Esophagus squamous epithelium (tissue), 5 donors: ENCODE measurements around the gene HBS1L. TPM values are rescaled to one million over a fixed set of nuclear protein-coding genes. Genes with fewer than 3 reads are reported as not detected.
A peak's percentile ranks its signal among the peaks of the same experiment; 100 is the strongest.

Experiments
- DNase-seq: peaks from one replicate; lab custom pipeline; 2025; lab: John Stamatoyannopoulos, UW
- H3K27ac ChIP-seq, 4 donors: fragments of 200-600 bp; sonication (generic); one replicate each; pipeline ENCODE4 v1.5.1; 2016 to 2019; ENCODE audit warnings: mild to moderate bottlenecking in 1 of 4
- H3K27me3 ChIP-seq, 4 donors: fragments of 200-600 bp; sonication (generic); 1 replicate in 3 of 4; 2 replicates in 1 of 4; pipeline versions ENCODE4 v1.5.1 to v1.6.0; 2017 to 2021; ENCODE audit warnings: antibody characterized with exemption in 1 of 4
- H3K36me3 ChIP-seq, 3 donors: fragments of 200-600 bp; sonication (generic); one replicate each; pipeline ENCODE4 v1.5.1; 2016 to 2019
- H3K4me1 ChIP-seq, 3 donors: fragments of 200-600 bp; sonication (generic); one replicate each; pipeline ENCODE4 v1.5.1; 2017 to 2019
- H3K4me3 ChIP-seq, 4 donors: fragments of 200-600 bp; sonication (generic); 1 replicate in 3 of 4; 2 replicates in 1 of 4; pipeline ENCODE4 v1.5.1; 2016 to 2019; ENCODE audit warnings: mild to moderate bottlenecking in 2 of 4, moderate library complexity in 1 of 4
- H3K9me3 ChIP-seq, 3 donors: fragments of 200-600 bp; sonication (generic); one replicate each; pipeline ENCODE4 v1.5.1; 2016 to 2019
- POLR2A ChIP-seq, 4 donors: fragments of 450-650 bp; IDR thresholded peaks; one replicate each; pipeline ENCODE4 v1.6.1; 2017; ENCODE audit warnings: antibody characterized with exemption in 4 of 4, mild to moderate bottlenecking in 4 of 4, moderate library complexity in 3 of 4
- WGBS, 2 donors: methylation state at CpG; one replicate each; pipeline ENCODE4 v1.1.5; 2018; 5-methylcytosine and 5-hydroxymethylcytosine counted together
- intact Hi-C: fragments of 100-400 bp; cut with DNase I; formaldehyde crosslinking; loops from one replicate; pipeline ENCODE4 v1.15.0; 2022
- total RNA-seq, 4 donors: library from RNA; depleted of rRNA; stranded (reverse); fragments of >200 nt; gene quantifications; one replicate each; pipeline ENCODE4 v1.1.0, GENCODE V29; 2016
- TF ChIP-seq, protein P1 (sequence below), 6 experiments: fragments of 450-650 bp in 4 of 6; fragments of 200-600 bp in 2 of 6; sonication (generic) in 2 of 6; IDR thresholded peaks; one replicate each; pipeline ENCODE4 v1.5.1; 2016 to 2019; ENCODE audit warnings: antibody characterized with exemption in 6 of 6, mild to moderate bottlenecking in 4 of 6, moderate library complexity in 4 of 6
- donor health status: DM: yes; HTN: yes; CAD: no.

The HBS1L gene
- total RNA-seq, 4 donors from 2014 or later = 41.6 to 65.3 (median 45.8) TPM

- intact Hi-C loops = no loop called here
- H3K27ac ChIP-seq = no peak overlapping the region
- H3K27me3 ChIP-seq = no peaks in the 10 kb centered on the region
- DNase-seq = no peak
- H3K9me3 ChIP-seq = no peaks in the 10 kb centered on the region
- TF ChIP-seq POLR2A (IDR thresholded peaks at IDR 0.05) = no peak
- TF ChIP-seq, protein P1, sequence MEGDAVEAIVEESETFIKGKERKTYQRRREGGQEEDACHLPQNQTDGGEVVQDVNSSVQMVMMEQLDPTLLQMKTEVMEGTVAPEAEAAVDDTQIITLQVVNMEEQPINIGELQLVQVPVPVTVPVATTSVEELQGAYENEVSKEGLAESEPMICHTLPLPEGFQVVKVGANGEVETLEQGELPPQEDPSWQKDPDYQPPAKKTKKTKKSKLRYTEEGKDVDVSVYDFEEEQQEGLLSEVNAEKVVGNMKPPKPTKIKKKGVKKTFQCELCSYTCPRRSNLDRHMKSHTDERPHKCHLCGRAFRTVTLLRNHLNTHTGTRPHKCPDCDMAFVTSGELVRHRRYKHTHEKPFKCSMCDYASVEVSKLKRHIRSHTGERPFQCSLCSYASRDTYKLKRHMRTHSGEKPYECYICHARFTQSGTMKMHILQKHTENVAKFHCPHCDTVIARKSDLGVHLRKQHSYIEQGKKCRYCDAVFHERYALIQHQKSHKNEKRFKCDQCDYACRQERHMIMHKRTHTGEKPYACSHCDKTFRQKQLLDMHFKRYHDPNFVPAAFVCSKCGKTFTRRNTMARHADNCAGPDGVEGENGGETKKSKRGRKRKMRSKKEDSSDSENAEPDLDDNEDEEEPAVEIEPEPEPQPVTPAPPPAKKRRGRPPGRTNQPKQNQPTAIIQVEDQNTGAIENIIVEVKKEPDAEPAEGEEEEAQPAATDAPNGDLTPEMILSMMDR (IDR thresholded peaks at IDR 0.05) = no peak
- H3K4me3 ChIP-seq = peak overlapping the region in 3 of 4 donors; percentile 73 to 89 (median 88)
- WGBS, 2 donors = 16 to 21% methylated on average over 2 of the region's 2 CpGs
- H3K36me3 ChIP-seq = peaks cover 0 to 16% (median 0%) of the 10 kb centered on the region in 3 donors
- peaks cover 9 to 35% (median 14%) of the 10 kb centered on the region in 3 donors for H3K4me1 ChIP-seq
Observed at GRCh38 chr6:135053406-135053805, 1.2 kb downstream of the HBS1L start.

DNA sequence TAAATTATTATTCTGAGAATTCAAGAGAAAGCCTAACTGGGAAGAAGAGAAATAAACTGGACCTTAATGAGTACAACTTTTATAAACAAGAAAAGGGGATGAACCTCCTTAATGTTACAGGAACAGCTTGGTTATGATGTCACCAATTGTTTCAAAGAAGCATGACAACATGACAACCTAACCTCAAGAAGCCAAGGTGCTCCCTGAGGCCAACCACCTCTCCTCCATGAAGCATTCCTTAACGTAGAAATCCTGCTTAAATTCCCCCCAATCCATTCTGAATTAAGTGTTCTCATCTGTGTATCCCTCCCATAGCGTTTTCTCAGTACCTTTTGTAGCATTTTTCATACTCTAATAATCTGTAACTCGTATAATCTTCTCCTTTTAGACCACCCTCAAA, 1.7 kb downstream of the HBS1L start:
- no peak for TF ChIP-seq POLR2A (IDR thresholded peaks at IDR 0.05)
- TF ChIP-seq, protein P1 (IDR thresholded peaks at IDR 0.05) = no peak
- intact Hi-C loops = no loop called here
- peak overlapping the region in 1 of 4 donors; percentile 88 for H3K4me3 ChIP-seq

GRCh38 chr6:135048915-135049314, 5.7 kb downstream of the HBS1L start:
- Histone ChIP-seq H3K4me3 (no peak overlapping the region), H3K27me3 (no peaks in the 10 kb centered on the region), H3K27ac (no peak overlapping the region), H3K4me1 (peaks cover 6 to 48% (median 13%) of the 10 kb centered on the region in 3 donors), H3K36me3 (peaks cover 0 to 39% (median 6%) of the 10 kb centered on the region in 3 donors), H3K9me3 (no peaks in the 10 kb centered on the region)
- DNase-seq = no peak
- no peak for TF ChIP-seq POLR2A (IDR thresholded peaks at IDR 0.05)
- TF ChIP-seq, protein P1 (IDR thresholded peaks at IDR 0.05) = no peak
- intact Hi-C loops = no loop called here
- WGBS, 2 donors = 93 to 94% methylated on average over 2 of the region's 2 CpGs

More for the DNA sequence above, 1.7 kb downstream of the HBS1L start:
- Histone ChIP-seq H3K27me3 (no peaks in the 10 kb centered on the region), H3K4me1 (peaks cover 9 to 35% (median 14%) of the 10 kb centered on the region in 3 donors), H3K9me3 (no peaks in the 10 kb centered on the region), H3K27ac (no peak overlapping the region), H3K36me3 (peaks cover 0 to 21% (median 3%) of the 10 kb centered on the region in 3 donors)
- DNase-seq = no peak
- 44 to 52% methylated on average over 3 of the region's 3 CpGs for WGBS, 2 donors

- Histone ChIP-seq H3K27me3 (no peaks in the 10 kb centered on the region), H3K36me3 (peaks cover 0 to 43% (median 6%) of the 10 kb centered on the region in 3 donors), H3K9me3 (no peaks in the 10 kb centered on the region), H3K27ac (no peak overlapping the region), H3K4me1 (peaks cover 0 to 36% (median 3%) of the 10 kb centered on the region in 3 donors), H3K4me3 (no peak overlapping the region)
- WGBS, 2 donors = 76 to 82% methylated on average over 4 of the region's 4 CpGs
- intact Hi-C loops = no loop called here
- no peak for DNase-seq
- TF ChIP-seq, protein P1 (IDR thresholded peaks at IDR 0.05) = no peak
- TF ChIP-seq POLR2A (IDR thresholded peaks at IDR 0.05) = no peak
Observed at GRCh38 chr6:135047336-135047735, 7.3 kb downstream of the HBS1L start.

DNA sequence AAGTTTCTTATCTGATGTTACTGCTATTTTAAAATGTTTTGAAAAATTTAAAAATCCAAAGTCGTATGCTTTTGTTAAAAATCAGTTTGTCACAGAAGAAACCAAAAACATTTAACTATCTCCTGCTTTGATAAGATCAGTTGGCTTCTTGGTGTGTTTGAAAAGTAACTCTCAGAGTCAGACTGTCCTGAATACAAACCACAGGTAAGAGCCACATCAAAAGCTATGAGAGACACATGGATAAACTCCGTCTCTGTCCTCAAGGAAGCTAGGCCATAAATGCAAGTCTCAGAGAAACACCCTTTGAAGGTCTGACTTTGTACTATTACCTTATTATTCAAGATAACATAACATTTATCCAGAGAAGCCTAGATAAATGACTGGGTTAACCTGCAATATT, 7.7 kb downstream of the HBS1L start:
- intact Hi-C loops = no loop called here
- DNase-seq = no peak
- Histone ChIP-seq H3K4me3 (no peak overlapping the region), H3K9me3 (no peaks in the 10 kb centered on the region), H3K4me1 (peaks cover 0 to 32% (median 3%) of the 10 kb centered on the region in 3 donors), H3K27ac (no peak overlapping the region), H3K27me3 (no peaks in the 10 kb centered on the region), H3K36me3 (peaks cover 0 to 45% (median 6%) of the 10 kb centered on the region in 3 donors)
- TF ChIP-seq, protein P1 (IDR thresholded peaks at IDR 0.05) = no peak
- no peak for TF ChIP-seq POLR2A (IDR thresholded peaks at IDR 0.05)
- WGBS, 2 donors = 72 to 74% methylated on average over 2 of the region's 2 CpGs
